GM12878 (cell line): Measurements from ENCODE around the gene RPGRIP1. TPM values are rescaled to one million over a fixed set of nuclear protein-coding genes. Genes with fewer than 3 reads are reported as not detected.

Source experiments
- ATAC-seq: fragments of 200-7000 bp; cut with Tn5 transposase; 3 replicates; pipeline ENCODE4 v1.9.1; 2020; ENCODE audit warnings: mild to moderate bottlenecking, moderate library complexity
- BruUV-seq: library from RNA; stranded (reverse); fragments of 400-500 nt; replicated peaks from 2 replicates; lab custom pipeline; 2021; lab: Mats Ljungman, UMichigan
- CTCF ChIA-PET: fragments of 300-600 bp; sonication (Branson Sonifier 250); formaldehyde crosslinking; extraction: SDS; loops from one replicate; lab custom pipeline; 2021; ENCODE audit warnings: inconsistent platforms; lab: Yijun Ruan, JAX
- POLR2A ChIA-PET: fragments of 350-600 bp; formaldehyde crosslinking; extraction: SDS; loops from one replicate; lab custom pipeline; 2021; ENCODE audit warnings: inconsistent platforms; lab: Charles Lee
- RAD21 ChIA-PET: fragments of 300-600 bp; sonication (Branson Sonifier 250); formaldehyde crosslinking; loops from one replicate; lab custom pipeline; 2023; ENCODE audit warnings: antibody characterized with exemption; ENCODE audit not compliant: unreplicated experiment; lab: Charles Lee
- SMC1A ChIA-PET: fragments of 300-600 bp; sonication (Branson Sonifier 250); formaldehyde crosslinking; loops from one replicate; lab custom pipeline; 2023; ENCODE audit not compliant: unreplicated experiment, uncharacterized antibody; lab: Charles Lee
- DNase-seq: peaks from one replicate; pipeline ENCODE4 v3.0.0-alpha.2; 2011; ENCODE audit warnings: low read depth, low spot score
- FAIRE-seq: peaks from 3 replicates; lab custom pipeline; 2011; peaks lifted over from hg19 to GRCh38; lab: Jason Lieb, UNC
- H2AFZ ChIP-seq: 2 replicates; pipeline ENCODE4 v1.6.0; 2011; ENCODE audit warnings: low read depth, low read length, control low read depth; ENCODE audit not compliant: control insufficient read depth
- H3K27ac ChIP-seq: 2 replicates; pipeline ENCODE4 v1.5.1; 2011; ENCODE audit warnings: control low read depth; ENCODE audit not compliant: control insufficient read depth, insufficient read depth
- H3K27me3 ChIP-seq, 2 experiments: replicated peaks in 1 of 2; 2 replicates each; pipeline versions ENCODE4 v1.6.0 to v1.6.1; 2011; ENCODE audit warnings: low read length in 1 of 2; ENCODE audit not compliant: control insufficient read depth in 2 of 2, insufficient read depth in 2 of 2
- H3K36me3 ChIP-seq, 2 experiments: 2 replicates each; pipeline ENCODE4 v1.5.1; 2011; ENCODE audit warnings: low read length in 1 of 2; ENCODE audit not compliant: control insufficient read depth in 2 of 2, insufficient read depth in 2 of 2
- H3K4me1 ChIP-seq: 2 replicates; pipeline ENCODE4 v1.6.1; 2011; ENCODE audit warnings: mild to moderate bottlenecking, low read length, moderate library complexity, mixed read lengths; ENCODE audit not compliant: control insufficient read depth, insufficient read depth
- H3K4me2 ChIP-seq: 2 replicates; pipeline ENCODE4 v1.6.0; 2011; ENCODE audit warnings: control low read depth; ENCODE audit not compliant: control insufficient read depth, insufficient read depth
- H3K4me3 ChIP-seq: fragments of 200-600 bp; sonication (generic); 2 replicates; pipeline ENCODE4 v1.5.1; 2016
- H3K79me2 ChIP-seq: 2 replicates; pipeline ENCODE4 v1.6.0; 2011; ENCODE audit warnings: low read length; ENCODE audit not compliant: control insufficient read depth, insufficient read depth
- H3K9ac ChIP-seq: 2 replicates; pipeline ENCODE4 v1.8.0; 2011; ENCODE audit warnings: low read length, control low read depth, mixed read lengths; ENCODE audit not compliant: control insufficient read depth, insufficient read depth
- H3K9me3 ChIP-seq: replicated peaks from 3 replicates; pipeline ENCODE4 v1.5.1; 2011; ENCODE audit warnings: mild to moderate bottlenecking, low read length; ENCODE audit not compliant: control insufficient read depth, insufficient read depth
- H4K20me1 ChIP-seq: 2 replicates; pipeline ENCODE4 v1.6.0; 2011; ENCODE audit not compliant: control insufficient read depth, insufficient read depth
- ATF2 ChIP-seq: IDR thresholded peaks from 2 replicates; pipeline ENCODE4 v1.6.1; 2012; ENCODE audit warnings: low read length, inconsistent platforms
- ATF7 ChIP-seq: fragments of 450-650 bp; IDR thresholded peaks from 2 replicates; pipeline ENCODE4 v1.6.1; 2016; ENCODE audit warnings: low read depth, mild to moderate bottlenecking
- CBFB ChIP-seq: IDR thresholded peaks from 2 replicates; pipeline ENCODE4 v1.6.1; 2016; ENCODE audit warnings: antibody characterized with exemption, low read depth
- FOXM1 ChIP-seq: IDR thresholded peaks from 2 replicates; pipeline ENCODE4 v1.6.1; 2012; ENCODE audit warnings: low read depth, mild to moderate bottlenecking, inconsistent platforms, low read length, moderate library complexity
- NR2C1 ChIP-seq: fragments of 450-650 bp; IDR thresholded peaks from 2 replicates; pipeline ENCODE4 v1.6.1; 2017; ENCODE audit warnings: antibody characterized with exemption, mild to moderate bottlenecking, moderate library complexity
- RB1 ChIP-seq: fragments of 450-650 bp; formaldehyde crosslinking; IDR thresholded peaks from 2 replicates; pipeline ENCODE4 v1.6.1; 2017; ENCODE audit warnings: mild to moderate bottlenecking, borderline replicate concordance
- SKIL ChIP-seq: fragments of 450-650 bp; IDR thresholded peaks from 2 replicates; pipeline ENCODE4 v1.6.1; 2017; ENCODE audit warnings: mild to moderate bottlenecking, low read depth, inconsistent platforms; ENCODE audit not compliant: poor library complexity, severe bottlenecking
- SMAD1 ChIP-seq: fragments of 450-650 bp; IDR thresholded peaks from 2 replicates; pipeline ENCODE4 v1.6.1; 2018; ENCODE audit warnings: mild to moderate bottlenecking, low read depth; ENCODE audit not compliant: partially characterized antibody
- STAT3 ChIP-seq: IDR thresholded peaks from 2 replicates; pipeline ENCODE4 v1.6.1; 2011; ENCODE audit warnings: low read depth, low read length, improper control_type of control experiment
- ZNF384 ChIP-seq: IDR thresholded peaks from 2 replicates; pipeline ENCODE4 v1.6.1; 2012; ENCODE audit warnings: low read depth, mild to moderate bottlenecking, low read length, improper control_type of control experiment, borderline replicate concordance
- ZNF622 ChIP-seq: fragments of 450-650 bp; IDR thresholded peaks from 2 replicates; pipeline ENCODE4 v1.6.1; 2017; ENCODE audit warnings: mild to moderate bottlenecking, inconsistent platforms
- WGBS: methylation state at CpG from one replicate; pipeline ENCODE4 v1.1.6; 2016; ENCODE audit warnings: low lambda C conversion rate; ENCODE audit not compliant: insufficient replicate concordance, insufficient coverage; ENCODE audit errors: missing lambda C conversion rate; 5-methylcytosine and 5-hydroxymethylcytosine counted together
- in situ Hi-C: fragments of 300-500 bp; cut with MboI; formaldehyde crosslinking; loops from 9 replicates; pipeline ENCODE4 v1.14.3; 2018; ENCODE audit warnings: mixed read lengths
- intact Hi-C: fragments of 100-400 bp; cut with micrococcal nuclease; formaldehyde crosslinking; loops from one replicate; pipeline ENCODE4 v1.14.2; 2022; ENCODE audit not compliant: unreplicated experiment
- polyA plus RNA-seq, 11 experiments: library from polyadenylated mRNA; depleted of rRNA in 4 of 11; unstranded in 6 of 11; stranded (reverse) in 5 of 11; fragments of >200 nt; fragmentation: Nextera tagmentation in 4 of 11; fragmentation: Illumina TruSeq in 1 of 11; extraction: Ambion mirVana in 4 of 11; extraction: Trizol in 1 of 11; gene quantifications; 1 replicate in 1 of 11; 2 replicates in 10 of 11; pipeline versions ENCODE4 v1.2.1 to v1.2.3, GENCODE V29; 2011 to 2016; ENCODE audit warnings: inconsistent platforms in 2 of 11, missing spikeins in 2 of 11, low read depth in 1 of 11
- total RNA-seq, 4 experiments: library from RNA; depleted of rRNA in 3 of 4; stranded (reverse); fragments of >200 nt in 3 of 4; fragmentation: Illumina TruSeq in 1 of 4; extraction: Trizol in 1 of 4; gene quantifications; 2 replicates each; pipeline versions ENCODE4 v1.2.1 to v1.2.3, GENCODE V29; 2013 to 2021
- TF ChIP-seq, protein P1 (sequence below): IDR thresholded peaks from 2 replicates; pipeline ENCODE4 v1.6.1; 2011; ENCODE audit warnings: borderline replicate concordance, low read depth, mild to moderate bottlenecking, moderate library complexity, low read length; ENCODE audit not compliant: insufficient read depth, poor library complexity, severe bottlenecking
- TF ChIP-seq, protein P2 (sequence below): fragments of 450-650 bp; IDR thresholded peaks from 2 replicates; pipeline ENCODE4 v1.6.1; 2016; ENCODE audit warnings: mild to moderate bottlenecking

Gene RPGRIP1
- total and polyA plus RNA-seq, 10 of the 15 experiments (the other 5 are each of a cell fraction or from before 2014, with no cell fraction given): 0.07 to 1.1 (median 0.30) TPM; not detected in 1

DNA sequence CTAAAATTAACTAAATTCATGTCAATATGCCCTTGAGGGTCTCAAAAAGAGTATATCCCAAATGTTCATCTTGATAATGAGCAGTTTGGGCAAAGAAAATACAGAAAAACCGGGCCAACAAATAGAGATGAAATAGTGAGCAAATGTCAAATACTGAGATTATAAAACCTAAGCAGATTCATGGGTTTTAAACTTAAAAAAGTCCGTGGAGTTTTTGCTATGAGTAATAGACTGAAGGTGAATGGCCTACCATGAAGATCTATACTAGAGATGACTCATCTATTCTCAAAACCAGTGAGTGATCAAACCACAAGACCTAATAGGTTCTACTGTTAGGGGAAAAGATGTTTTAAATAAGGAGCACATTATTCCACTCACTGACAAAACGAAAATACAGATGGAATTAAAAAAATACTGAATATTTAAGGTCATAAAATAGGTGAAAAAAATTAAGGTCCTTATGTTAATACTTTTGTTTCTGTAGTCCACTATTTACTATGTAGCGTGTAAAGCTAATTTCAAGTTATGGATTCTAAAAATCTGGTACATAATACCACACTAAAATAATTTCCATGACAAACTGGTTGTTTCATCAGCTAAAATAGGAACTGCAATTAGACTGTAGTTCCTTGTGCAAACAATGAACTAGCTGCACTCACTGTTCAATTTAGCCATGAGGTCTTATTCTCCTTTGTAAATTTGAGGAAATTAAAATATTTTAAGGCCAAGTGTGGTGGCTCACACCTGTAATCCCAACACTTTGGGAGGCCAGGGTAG is 15.7 kb upstream of the RPGRIP1 start:
- Histone ChIP-seq H2AFZ (no peak overlapping the region), H4K20me1 (peaks cover 20% of the 10 kb centered on the region), H3K9ac (peak overlapping the region; percentile 56), H3K4me3 (peak overlapping the region; percentile 98; the same call in 1 of the 2 replicates), H3K27ac (peak overlapping the region; percentile 66), H3K36me3 (peaks cover 7 to 37% of the 10 kb centered on the region in 2 experiments), H3K4me1 (peaks cover 23% of the 10 kb centered on the region), H3K4me2 (peak overlapping the region; percentile 96), H3K9me3 (no peaks in the 10 kb centered on the region), H3K27me3 (no peaks in the 10 kb centered on the region), H3K79me2 (peaks cover 97% of the 10 kb centered on the region)
- in situ Hi-C loops (no loop called here), intact Hi-C loops (loop anchor here (10.0 kb wide), 1 partner anchor 121 kb away; the partner anchor contains the start of gene SUPT16H)
- SMC1A ChIA-PET: interaction anchor here (1.0 to 2.9 kb wide), 14 partner anchors 9 to 292 kb away, joined by 3 to 21 read pairs (median 5); partner anchors contain the start of gene RPGRIP1
- CTCF ChIA-PET: interaction anchor here (0.8 to 3.0 kb wide), 8 partner anchors 8 to 250 kb away, joined by 3 to 14 read pairs (median 4); partner anchors contain the start of gene CHD8
- WGBS: 0% methylated on average over 4 of the region's 4 CpGs
- POLR2A ChIA-PET: interaction anchor here (0.6 to 2.0 kb wide), 10 partner anchors 9 to 118 kb away, joined by 3 to 13 read pairs (median 4); no protein-coding TSS in a partner anchor
- BruUV-seq: no TSS peak
- DNase-seq (peak; percentile 56), FAIRE-seq (no peak), ATAC-seq (peak; percentile 72)
- RAD21 ChIA-PET: interaction anchor here (0.5 to 3.0 kb wide), 14 partner anchors 9 to 173 kb away, joined by 3 to 18 read pairs (median 4); no protein-coding TSS in a partner anchor
- TF ChIP-seq ZNF384 (0 out of 2 replicates have a peak, but pooled peaks have one; percentile 23), ATF7 (peak; percentile 72), SMAD1 (no peak), STAT3 (0 out of 2 replicates have a peak, but pooled peaks have one; percentile 41), NR2C1 (no peak), CBFB (peak; percentile 86; the same call in 1 of the 2 replicates), ZNF622 (no peak), ATF2 (peak; percentile 84), RB1 (no peak), SKIL (peak; percentile 67), FOXM1 (peak; percentile 60; the same call in 1 of the 2 replicates)
- TF ChIP-seq, protein P1, sequence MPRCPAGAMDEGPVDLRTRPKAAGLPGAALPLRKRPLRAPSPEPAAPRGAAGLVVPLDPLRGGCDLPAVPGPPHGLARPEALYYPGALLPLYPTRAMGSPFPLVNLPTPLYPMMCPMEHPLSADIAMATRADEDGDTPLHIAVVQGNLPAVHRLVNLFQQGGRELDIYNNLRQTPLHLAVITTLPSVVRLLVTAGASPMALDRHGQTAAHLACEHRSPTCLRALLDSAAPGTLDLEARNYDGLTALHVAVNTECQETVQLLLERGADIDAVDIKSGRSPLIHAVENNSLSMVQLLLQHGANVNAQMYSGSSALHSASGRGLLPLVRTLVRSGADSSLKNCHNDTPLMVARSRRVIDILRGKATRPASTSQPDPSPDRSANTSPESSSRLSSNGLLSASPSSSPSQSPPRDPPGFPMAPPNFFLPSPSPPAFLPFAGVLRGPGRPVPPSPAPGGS: peak; percentile 44
- TF ChIP-seq, protein P2, sequence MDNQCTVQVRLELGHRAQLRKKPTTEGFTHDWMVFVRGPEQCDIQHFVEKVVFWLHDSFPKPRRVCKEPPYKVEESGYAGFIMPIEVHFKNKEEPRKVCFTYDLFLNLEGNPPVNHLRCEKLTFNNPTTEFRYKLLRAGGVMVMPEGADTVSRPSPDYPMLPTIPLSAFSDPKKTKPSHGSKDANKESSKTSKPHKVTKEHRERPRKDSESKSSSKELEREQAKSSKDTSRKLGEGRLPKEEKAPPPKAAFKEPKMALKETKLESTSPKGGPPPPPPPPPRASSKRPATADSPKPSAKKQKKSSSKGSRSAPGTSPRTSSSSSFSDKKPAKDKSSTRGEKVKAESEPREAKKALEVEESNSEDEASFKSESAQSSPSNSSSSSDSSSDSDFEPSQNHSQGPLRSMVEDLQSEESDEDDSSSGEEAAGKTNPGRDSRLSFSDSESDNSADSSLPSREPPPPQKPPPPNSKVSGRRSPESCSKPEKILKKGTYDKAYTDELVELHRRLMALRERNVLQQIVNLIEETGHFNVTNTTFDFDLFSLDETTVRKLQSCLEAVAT: peak; percentile 40
